ENCODE data around the gene DR1.

DR1 gene

GRCh38 chr1:93357242-93357641 lies 11.5 kb downstream of the DR1 start:
- H3K27ac ChIP-seq: no peak overlapping the region
- H3K36me3 ChIP-seq (replicated peaks): peaks cover 36% of the 10 kb centered on the region
- H3K27me3 ChIP-seq (replicated peaks): no peaks in the 10 kb centered on the region
- H3K4me3 ChIP-seq (ENCODE audit: low read depth, low read length): no peak overlapping the region
- in situ Hi-C loops (cut with HindIII; ENCODE audit: low pct_ligation_motif_present, low sequenced_read_pairs): no loop called here
- no peak for TF ChIP-seq CTCF (IDR thresholded peaks at IDR 0.05; ENCODE audit: low read depth, low read length, missing control alignments)
- DNase-seq: no peak

GRCh38 chr1:93358293-93358692 lies 12.6 kb downstream of the DR1 start:
- H3K36me3 ChIP-seq (replicated peaks): peaks cover 40% of the 10 kb centered on the region

GRCh38 chr1:93360111-93360510 lies 14.4 kb downstream of the DR1 start:
- in situ Hi-C loops (cut with HindIII; ENCODE audit: low pct_ligation_motif_present, low sequenced_read_pairs): no loop called here

More at GRCh38 chr1:93358293-93358692, 12.6 kb downstream of the DR1 start:
- DNase-seq: no peak
- no peak overlapping the region for H3K27ac ChIP-seq
- TF ChIP-seq CTCF (IDR thresholded peaks at IDR 0.05; ENCODE audit: low read depth, low read length, missing control alignments): no peak
- no peaks in the 10 kb centered on the region for H3K27me3 ChIP-seq (replicated peaks)
- in situ Hi-C loops (cut with HindIII; ENCODE audit: low pct_ligation_motif_present, low sequenced_read_pairs): no loop called here
- no peak overlapping the region for H3K4me3 ChIP-seq (ENCODE audit: low read depth, low read length)

GRCh38 chr1:93362237-93362636 lies 16.5 kb downstream of the DR1 start:
- H3K4me3 ChIP-seq (ENCODE audit: low read depth, low read length): no peak overlapping the region
- no peak for DNase-seq
- in situ Hi-C loops (cut with HindIII; ENCODE audit: low pct_ligation_motif_present, low sequenced_read_pairs): no loop called here
- TF ChIP-seq CTCF (IDR thresholded peaks at IDR 0.05; ENCODE audit: low read depth, low read length, missing control alignments): no peak
- peaks cover 24% of the 10 kb centered on the region for H3K36me3 ChIP-seq (replicated peaks)
- no peak overlapping the region for H3K27ac ChIP-seq
- H3K27me3 ChIP-seq (replicated peaks): no peaks in the 10 kb centered on the region

More at GRCh38 chr1:93360111-93360510, 14.4 kb downstream of the DR1 start:
- Histone ChIP-seq H3K27ac (no peak overlapping the region), H3K36me3 (replicated peaks) (peaks cover 37% of the 10 kb centered on the region), H3K27me3 (replicated peaks) (no peaks in the 10 kb centered on the region), H3K4me3 (ENCODE audit: low read depth, low read length) (no peak overlapping the region)
- TF ChIP-seq CTCF (IDR thresholded peaks at IDR 0.05; ENCODE audit: low read depth, low read length, missing control alignments): no peak
- DNase-seq: no peak

GRCh38 chr1:93365813-93366212 lies 20.1 kb downstream of the DR1 start:
- TF ChIP-seq CTCF (IDR thresholded peaks at IDR 0.05; ENCODE audit: low read depth, low read length, missing control alignments): no peak
- Histone ChIP-seq H3K4me3 (ENCODE audit: low read depth, low read length) (no peak overlapping the region), H3K36me3 (replicated peaks) (peaks cover 10% of the 10 kb centered on the region), H3K27ac (no peak overlapping the region), H3K27me3 (replicated peaks) (no peaks in the 10 kb centered on the region)
- DNase-seq: no peak
- in situ Hi-C loops (cut with HindIII; ENCODE audit: low pct_ligation_motif_present, low sequenced_read_pairs): no loop called here

- Histone ChIP-seq H3K27ac (no peak overlapping the region), H3K4me3 (ENCODE audit: low read depth, low read length) (no peak overlapping the region), H3K36me3 (replicated peaks) (peaks cover 2% of the 10 kb centered on the region), H3K27me3 (replicated peaks) (no peaks in the 10 kb centered on the region)
- no peak for DNase-seq
- no peak for TF ChIP-seq CTCF (IDR thresholded peaks at IDR 0.05; ENCODE audit: low read depth, low read length, missing control alignments)
- in situ Hi-C loops (cut with HindIII; ENCODE audit: low pct_ligation_motif_present, low sequenced_read_pairs): no loop called here
These were observed 24.0 kb downstream of the DR1 start for GRCh38 chr1:93369734-93370133.

Data from brain microvascular endothelial cell (primary cell).